ENCODE results near the gene FAM72B.
"Not testable (repeated sequence)": the region's sequence is repeated elsewhere in the genome, so short reads cannot be mapped to it uniquely, and the experiment has no call there.

FAM72B gene

GRCh38 chr1:121221770-121222169 is 37.6 kb upstream of the FAM72B start:
- H3K9ac ChIP-seq (ENCODE audit: low read depth, low read length, poor library complexity, severe bottlenecking); H4K20me1 ChIP-seq (ENCODE audit: insufficient read depth, low read length, poor library complexity, severe bottlenecking); H3K4me2 ChIP-seq (ENCODE audit: low read depth, low read length, poor library complexity, severe bottlenecking); H3K9me3 ChIP-seq (ENCODE audit: insufficient read depth, low read depth, low read length); H3K4me1 ChIP-seq (ENCODE audit: insufficient read depth, low read length, poor library complexity, severe bottlenecking); H3K79me2 ChIP-seq (ENCODE audit: insufficient read depth, low read length); H3K4me3 ChIP-seq (ENCODE audit: low read length, poor library complexity, severe bottlenecking); H3K36me3 ChIP-seq (ENCODE audit: insufficient read depth, low read length); H3K9me2 ChIP-seq (replicated peaks; ENCODE audit: low read depth, low read length); H2AFZ ChIP-seq (ENCODE audit: low read length); H3F3A ChIP-seq (ENCODE audit: low read depth); H3K27me3 ChIP-seq (ENCODE audit: insufficient read depth, low read length, poor library complexity, severe bottlenecking): not testable (repeated sequence)

- H3K4me3 ChIP-seq (ENCODE audit: low read length, poor library complexity, severe bottlenecking); H3K9ac ChIP-seq (ENCODE audit: low read depth, low read length, poor library complexity, severe bottlenecking): not testable (repeated sequence)
These were observed 32.5 kb upstream of the FAM72B start for GRCh38 chr1:121216676-121217075.

GRCh38 chr1:121215699-121216417 is 31.7 kb upstream of the FAM72B start:
- H3K4me2 ChIP-seq (ENCODE audit: low read depth, low read length, poor library complexity, severe bottlenecking); H3F3A ChIP-seq (ENCODE audit: low read depth); H3K27me3 ChIP-seq (ENCODE audit: insufficient read depth, low read length, poor library complexity, severe bottlenecking); H3K9ac ChIP-seq (ENCODE audit: low read depth, low read length, poor library complexity, severe bottlenecking); H3K4me3 ChIP-seq (ENCODE audit: low read length, poor library complexity, severe bottlenecking); H3K36me3 ChIP-seq (ENCODE audit: insufficient read depth, low read length); H2AFZ ChIP-seq (ENCODE audit: low read length); H3K9me2 ChIP-seq (replicated peaks; ENCODE audit: low read depth, low read length); H3K9me3 ChIP-seq (ENCODE audit: insufficient read depth, low read depth, low read length); H3K4me1 ChIP-seq (ENCODE audit: insufficient read depth, low read length, poor library complexity, severe bottlenecking); H3K79me2 ChIP-seq (ENCODE audit: insufficient read depth, low read length); H4K20me1 ChIP-seq (ENCODE audit: insufficient read depth, low read length, poor library complexity, severe bottlenecking): not testable (repeated sequence)

More at GRCh38 chr1:121216676-121217075, 32.5 kb upstream of the FAM72B start:
- H3K4me2 ChIP-seq (ENCODE audit: low read depth, low read length, poor library complexity, severe bottlenecking); H3K9me3 ChIP-seq (ENCODE audit: insufficient read depth, low read depth, low read length); H3K9me2 ChIP-seq (replicated peaks; ENCODE audit: low read depth, low read length); H3K4me1 ChIP-seq (ENCODE audit: insufficient read depth, low read length, poor library complexity, severe bottlenecking); H3F3A ChIP-seq (ENCODE audit: low read depth); H3K36me3 ChIP-seq (ENCODE audit: insufficient read depth, low read length); H2AFZ ChIP-seq (ENCODE audit: low read length); H3K27me3 ChIP-seq (ENCODE audit: insufficient read depth, low read length, poor library complexity, severe bottlenecking); H3K79me2 ChIP-seq (ENCODE audit: insufficient read depth, low read length); H4K20me1 ChIP-seq (ENCODE audit: insufficient read depth, low read length, poor library complexity, severe bottlenecking): not testable (repeated sequence)

GRCh38 chr1:121214544-121215156 is 30.5 kb upstream of the FAM72B start:
- not testable (repeated sequence) for H3K4me1 ChIP-seq (ENCODE audit: insufficient read depth, low read length, poor library complexity, severe bottlenecking); H3K9me2 ChIP-seq (replicated peaks; ENCODE audit: low read depth, low read length); H3K9ac ChIP-seq (ENCODE audit: low read depth, low read length, poor library complexity, severe bottlenecking); H3K4me2 ChIP-seq (ENCODE audit: low read depth, low read length, poor library complexity, severe bottlenecking); H3K27me3 ChIP-seq (ENCODE audit: insufficient read depth, low read length, poor library complexity, severe bottlenecking); H3K36me3 ChIP-seq (ENCODE audit: insufficient read depth, low read length); H2AFZ ChIP-seq (ENCODE audit: low read length); H3K4me3 ChIP-seq (ENCODE audit: low read length, poor library complexity, severe bottlenecking); H4K20me1 ChIP-seq (ENCODE audit: insufficient read depth, low read length, poor library complexity, severe bottlenecking); H3F3A ChIP-seq (ENCODE audit: low read depth); H3K79me2 ChIP-seq (ENCODE audit: insufficient read depth, low read length); H3K9me3 ChIP-seq (ENCODE audit: insufficient read depth, low read depth, low read length)

GRCh38 chr1:121213491-121213890 is 29.4 kb upstream of the FAM72B start:
- not testable (repeated sequence) for H2AFZ ChIP-seq (ENCODE audit: low read length); H3K4me1 ChIP-seq (ENCODE audit: insufficient read depth, low read length, poor library complexity, severe bottlenecking)

GRCh38 chr1:121210778-121211177 is 26.6 kb upstream of the FAM72B start:
- H3K4me3 ChIP-seq (ENCODE audit: low read length, poor library complexity, severe bottlenecking); H3K79me2 ChIP-seq (ENCODE audit: insufficient read depth, low read length); H3K9ac ChIP-seq (ENCODE audit: low read depth, low read length, poor library complexity, severe bottlenecking); H4K20me1 ChIP-seq (ENCODE audit: insufficient read depth, low read length, poor library complexity, severe bottlenecking); H3K36me3 ChIP-seq (ENCODE audit: insufficient read depth, low read length); H3K4me2 ChIP-seq (ENCODE audit: low read depth, low read length, poor library complexity, severe bottlenecking); H3K9me3 ChIP-seq (ENCODE audit: insufficient read depth, low read depth, low read length); H3K27me3 ChIP-seq (ENCODE audit: insufficient read depth, low read length, poor library complexity, severe bottlenecking); H3K4me1 ChIP-seq (ENCODE audit: insufficient read depth, low read length, poor library complexity, severe bottlenecking); H3K9me2 ChIP-seq (replicated peaks; ENCODE audit: low read depth, low read length); H3F3A ChIP-seq (ENCODE audit: low read depth); H2AFZ ChIP-seq (ENCODE audit: low read length): not testable (repeated sequence)

More at GRCh38 chr1:121213491-121213890, 29.4 kb upstream of the FAM72B start:
- H3K36me3 ChIP-seq (ENCODE audit: insufficient read depth, low read length); H3K9me3 ChIP-seq (ENCODE audit: insufficient read depth, low read depth, low read length); H3K79me2 ChIP-seq (ENCODE audit: insufficient read depth, low read length); H3K9ac ChIP-seq (ENCODE audit: low read depth, low read length, poor library complexity, severe bottlenecking); H4K20me1 ChIP-seq (ENCODE audit: insufficient read depth, low read length, poor library complexity, severe bottlenecking); H3F3A ChIP-seq (ENCODE audit: low read depth); H3K9me2 ChIP-seq (replicated peaks; ENCODE audit: low read depth, low read length); H3K4me3 ChIP-seq (ENCODE audit: low read length, poor library complexity, severe bottlenecking); H3K27me3 ChIP-seq (ENCODE audit: insufficient read depth, low read length, poor library complexity, severe bottlenecking); H3K4me2 ChIP-seq (ENCODE audit: low read depth, low read length, poor library complexity, severe bottlenecking): not testable (repeated sequence)

- H3K9me2 ChIP-seq (replicated peaks; ENCODE audit: low read depth, low read length); H3K4me2 ChIP-seq (ENCODE audit: low read depth, low read length, poor library complexity, severe bottlenecking); H3K4me3 ChIP-seq (ENCODE audit: low read length, poor library complexity, severe bottlenecking): not testable (repeated sequence)
These were observed 24.2 kb upstream of the FAM72B start for GRCh38 chr1:121208375-121208774.

More at GRCh38 chr1:121208375-121208774, 24.2 kb upstream of the FAM72B start:
- H3F3A ChIP-seq (ENCODE audit: low read depth); H3K4me1 ChIP-seq (ENCODE audit: insufficient read depth, low read length, poor library complexity, severe bottlenecking); H3K27me3 ChIP-seq (ENCODE audit: insufficient read depth, low read length, poor library complexity, severe bottlenecking); H2AFZ ChIP-seq (ENCODE audit: low read length); H3K9ac ChIP-seq (ENCODE audit: low read depth, low read length, poor library complexity, severe bottlenecking); H4K20me1 ChIP-seq (ENCODE audit: insufficient read depth, low read length, poor library complexity, severe bottlenecking); H3K9me3 ChIP-seq (ENCODE audit: insufficient read depth, low read depth, low read length); H3K79me2 ChIP-seq (ENCODE audit: insufficient read depth, low read length); H3K36me3 ChIP-seq (ENCODE audit: insufficient read depth, low read length): not testable (repeated sequence)
